WI38 (cell line): ENCODE data around the gene POLR2L.

Source experiments
- H3K4me3 ChIP-seq: 2 replicates; pipeline ENCODE4 v1.5.1; 2011; ENCODE audit warnings: low read depth, mild to moderate bottlenecking, control low read depth, low read length
- TF ChIP-seq, protein P1 (sequence below): IDR thresholded peaks from 2 replicates; pipeline ENCODE4 v1.5.1; 2012; ENCODE audit warnings: low read depth, mild to moderate bottlenecking, control low read depth, low read length

Gene POLR2L

DNA sequence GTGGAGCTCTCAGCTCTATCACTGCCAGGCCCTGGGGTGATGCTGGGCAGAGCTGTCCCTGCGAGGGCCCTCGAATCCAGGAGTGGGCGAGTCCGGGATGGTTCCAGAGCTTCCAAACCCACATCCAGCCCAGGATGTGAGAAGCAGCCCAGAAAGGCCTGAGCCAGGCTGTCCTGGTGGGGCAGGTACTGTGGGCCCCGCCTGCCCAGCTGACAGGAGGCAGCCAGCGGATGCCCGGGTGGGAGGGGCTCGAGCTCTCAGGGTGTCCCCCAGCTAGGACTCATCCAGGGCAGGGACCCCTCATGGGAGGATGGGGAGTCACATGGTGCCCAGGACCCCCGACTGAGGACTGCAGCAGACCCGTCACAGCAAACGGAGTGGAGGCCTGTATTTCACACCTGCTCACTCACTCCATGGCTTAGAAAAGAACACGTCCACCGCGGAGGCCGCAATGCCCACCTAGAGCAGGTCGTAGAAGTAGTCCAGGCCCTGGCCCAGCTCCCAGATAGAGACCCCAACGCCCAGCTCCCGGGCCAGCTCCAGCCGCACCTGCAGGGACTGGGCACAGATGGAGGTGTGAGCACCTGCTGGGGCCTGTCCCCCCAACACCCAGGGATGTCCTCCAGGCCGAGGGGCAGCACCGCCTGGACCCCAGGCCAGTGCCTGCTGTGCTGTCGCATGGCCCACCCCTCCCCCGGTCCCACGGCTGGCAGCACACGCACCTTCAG is 27.2 kb upstream of the POLR2L start:
- TF ChIP-seq, protein P1, sequence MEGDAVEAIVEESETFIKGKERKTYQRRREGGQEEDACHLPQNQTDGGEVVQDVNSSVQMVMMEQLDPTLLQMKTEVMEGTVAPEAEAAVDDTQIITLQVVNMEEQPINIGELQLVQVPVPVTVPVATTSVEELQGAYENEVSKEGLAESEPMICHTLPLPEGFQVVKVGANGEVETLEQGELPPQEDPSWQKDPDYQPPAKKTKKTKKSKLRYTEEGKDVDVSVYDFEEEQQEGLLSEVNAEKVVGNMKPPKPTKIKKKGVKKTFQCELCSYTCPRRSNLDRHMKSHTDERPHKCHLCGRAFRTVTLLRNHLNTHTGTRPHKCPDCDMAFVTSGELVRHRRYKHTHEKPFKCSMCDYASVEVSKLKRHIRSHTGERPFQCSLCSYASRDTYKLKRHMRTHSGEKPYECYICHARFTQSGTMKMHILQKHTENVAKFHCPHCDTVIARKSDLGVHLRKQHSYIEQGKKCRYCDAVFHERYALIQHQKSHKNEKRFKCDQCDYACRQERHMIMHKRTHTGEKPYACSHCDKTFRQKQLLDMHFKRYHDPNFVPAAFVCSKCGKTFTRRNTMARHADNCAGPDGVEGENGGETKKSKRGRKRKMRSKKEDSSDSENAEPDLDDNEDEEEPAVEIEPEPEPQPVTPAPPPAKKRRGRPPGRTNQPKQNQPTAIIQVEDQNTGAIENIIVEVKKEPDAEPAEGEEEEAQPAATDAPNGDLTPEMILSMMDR, result no peak
- no peak overlapping the region for H3K4me3 ChIP-seq

DNA sequence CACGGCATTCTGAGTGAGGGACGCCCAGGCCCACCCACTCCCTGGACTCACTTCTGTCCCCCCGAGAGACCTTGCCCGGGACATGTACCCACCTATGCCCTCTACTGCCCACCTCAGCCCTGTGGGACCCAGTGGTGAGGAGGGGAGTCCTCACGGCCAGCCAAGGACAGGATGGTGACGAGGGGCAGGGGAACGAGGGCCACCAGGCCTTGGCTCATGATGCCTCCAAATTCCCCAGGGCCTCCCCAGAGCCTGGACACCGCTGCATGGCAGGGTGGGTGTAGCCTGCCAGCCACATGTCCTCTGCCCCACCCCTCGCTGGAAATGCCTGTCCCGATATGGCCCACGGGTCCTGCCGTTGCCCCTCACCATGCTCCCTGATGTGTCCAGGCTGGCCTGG is 26.5 kb upstream of the POLR2L start:
- TF ChIP-seq, protein P1, result no peak
- no peak overlapping the region for H3K4me3 ChIP-seq

DNA sequence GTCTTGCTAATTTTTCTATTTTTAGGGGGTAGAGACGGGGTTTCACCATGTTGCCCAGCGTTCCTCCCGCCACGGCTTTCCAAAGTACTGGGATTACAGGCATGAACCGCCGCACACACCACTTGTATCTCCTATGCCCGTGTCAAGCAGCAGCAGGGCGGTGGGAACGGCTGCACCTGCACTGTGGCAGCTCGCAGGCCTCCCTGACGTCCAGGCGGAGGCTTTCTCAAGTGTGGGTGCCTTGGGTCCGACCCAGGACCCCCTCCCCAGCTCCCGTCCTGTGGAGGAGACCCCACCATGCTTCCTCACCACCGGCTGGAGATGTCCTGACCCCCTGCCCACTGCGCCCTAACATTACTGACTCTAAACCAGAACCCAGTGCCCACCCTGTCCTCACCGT is 26.1 kb upstream of the POLR2L start:
- TF ChIP-seq, protein P1, result no peak
- H3K4me3 ChIP-seq, result no peak overlapping the region

DNA sequence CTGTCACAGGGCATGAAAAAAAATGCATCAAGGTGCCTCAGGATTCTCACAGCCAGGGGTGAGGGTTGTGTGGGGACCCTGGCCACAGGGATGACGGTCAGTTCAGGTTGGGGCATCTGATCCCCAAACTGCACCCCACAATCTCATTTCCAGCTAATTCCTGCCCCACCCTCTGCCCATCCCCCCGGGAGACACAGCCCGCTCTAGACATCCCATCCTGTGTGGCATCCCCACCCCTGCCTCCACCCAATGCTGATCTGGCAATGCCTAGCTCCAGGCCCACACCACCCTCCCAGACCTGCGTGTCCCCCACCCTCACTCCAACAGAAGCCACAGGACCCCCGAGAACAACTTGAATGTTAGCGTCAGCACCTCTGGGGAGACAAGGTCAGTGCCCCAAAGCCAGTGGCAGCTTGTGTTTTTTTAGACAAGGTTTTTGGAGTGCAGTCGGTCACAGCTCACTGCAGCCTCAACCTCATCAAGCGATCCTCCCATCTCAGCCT is 25.6 kb upstream of the POLR2L start:
- no peak overlapping the region for H3K4me3 ChIP-seq
- TF ChIP-seq, protein P1, result no peak

DNA sequence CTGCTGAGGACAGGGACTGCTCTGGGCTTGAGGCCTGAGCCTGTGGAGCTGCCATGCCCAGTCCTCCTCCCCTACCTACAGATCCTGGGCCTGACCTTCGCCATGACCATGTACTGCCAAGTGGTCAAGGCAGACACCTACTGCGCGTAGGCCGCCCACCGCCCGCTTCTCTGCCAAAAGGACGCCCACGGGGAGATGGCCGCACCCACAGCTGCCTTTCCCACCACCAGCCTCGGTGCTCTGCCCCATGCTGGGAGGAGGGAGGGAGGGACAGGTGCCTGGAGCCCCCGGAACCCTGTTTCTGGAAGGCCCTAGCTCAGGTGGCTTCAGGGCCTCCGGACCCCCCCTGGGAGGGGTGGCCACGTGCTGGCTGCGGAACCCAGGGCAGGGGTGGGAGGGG is 24.2 kb upstream of the POLR2L start:
- TF ChIP-seq, protein P1, result no peak
- no peak overlapping the region for H3K4me3 ChIP-seq

DNA sequence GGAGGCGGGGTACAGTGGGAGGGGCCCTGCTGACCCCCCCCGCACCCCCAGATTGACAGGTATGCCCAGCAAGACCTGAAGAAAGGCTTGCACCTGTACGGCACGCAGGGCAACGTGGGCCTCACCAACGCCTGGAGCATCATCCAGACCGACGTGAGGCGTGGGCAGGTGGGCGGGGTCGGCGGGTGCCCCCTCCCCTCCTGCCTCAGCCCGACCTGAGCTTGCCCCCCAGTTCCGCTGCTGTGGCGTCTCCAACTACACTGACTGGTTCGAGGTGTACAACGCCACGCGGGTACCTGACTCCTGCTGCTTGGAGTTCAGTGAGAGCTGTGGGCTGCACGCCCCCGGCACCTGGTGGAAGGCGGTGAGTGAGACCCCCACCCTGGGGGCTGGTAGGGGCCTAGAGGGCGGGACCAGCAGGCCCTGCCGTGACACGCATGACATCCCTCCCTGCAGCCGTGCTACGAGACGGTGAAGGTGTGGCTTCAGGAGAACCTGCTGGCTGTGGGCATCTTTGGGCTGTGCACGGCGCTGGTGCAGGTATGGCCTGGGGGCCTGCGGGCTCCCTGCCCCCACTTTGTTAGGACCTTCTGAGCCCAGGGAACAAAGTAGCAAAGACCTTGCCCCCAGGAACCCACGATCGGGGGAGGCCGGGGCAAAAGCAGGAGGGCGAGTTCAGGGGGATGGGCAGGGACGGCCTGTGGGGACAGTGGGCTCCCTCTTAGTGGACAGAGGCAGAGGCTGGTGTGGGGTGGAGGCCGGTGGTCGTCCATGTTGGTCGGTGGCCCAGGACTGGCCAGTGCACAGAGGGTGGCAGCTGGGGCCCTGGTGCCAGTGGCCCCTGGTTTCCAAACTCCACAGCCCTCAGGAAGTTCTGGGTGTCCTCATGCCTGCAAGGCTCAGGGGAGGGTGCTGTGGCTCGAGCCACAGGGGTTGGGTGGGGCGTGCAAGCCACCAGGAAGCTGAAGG is 23.4 kb upstream of the POLR2L start:
- no peak overlapping the region for H3K4me3 ChIP-seq
- TF ChIP-seq, protein P1, result no peak

DNA sequence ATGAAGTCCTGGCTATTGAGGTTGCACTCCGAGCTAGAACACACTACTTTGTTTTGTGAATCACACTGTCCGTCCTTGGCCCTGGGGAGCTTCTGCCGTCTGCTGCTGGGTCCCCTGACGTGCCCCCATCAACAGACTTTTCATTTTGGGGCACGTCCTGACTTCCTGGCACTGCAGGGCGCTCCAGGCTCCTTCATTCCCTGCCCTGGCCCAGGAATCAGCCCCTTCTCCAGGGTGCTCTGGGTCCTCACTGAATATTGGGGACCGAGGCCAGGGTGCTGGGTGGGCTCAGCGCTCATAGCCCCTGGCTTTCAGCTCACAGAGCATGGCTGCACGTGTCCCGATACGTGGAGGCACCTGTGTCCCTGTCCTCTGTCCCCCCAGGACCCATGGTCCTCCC is 22.6 kb upstream of the POLR2L start:
- no peak overlapping the region for H3K4me3 ChIP-seq
- TF ChIP-seq, protein P1, result no peak
